Effector CD8-positive, alpha-beta T cell (primary cell): Measurements from ENCODE around the gene INHBB.

Source experiments
- DNase-seq: peaks from one replicate; lab custom pipeline; 2025; lab: John Stamatoyannopoulos, UW

Gene INHBB

DNA sequence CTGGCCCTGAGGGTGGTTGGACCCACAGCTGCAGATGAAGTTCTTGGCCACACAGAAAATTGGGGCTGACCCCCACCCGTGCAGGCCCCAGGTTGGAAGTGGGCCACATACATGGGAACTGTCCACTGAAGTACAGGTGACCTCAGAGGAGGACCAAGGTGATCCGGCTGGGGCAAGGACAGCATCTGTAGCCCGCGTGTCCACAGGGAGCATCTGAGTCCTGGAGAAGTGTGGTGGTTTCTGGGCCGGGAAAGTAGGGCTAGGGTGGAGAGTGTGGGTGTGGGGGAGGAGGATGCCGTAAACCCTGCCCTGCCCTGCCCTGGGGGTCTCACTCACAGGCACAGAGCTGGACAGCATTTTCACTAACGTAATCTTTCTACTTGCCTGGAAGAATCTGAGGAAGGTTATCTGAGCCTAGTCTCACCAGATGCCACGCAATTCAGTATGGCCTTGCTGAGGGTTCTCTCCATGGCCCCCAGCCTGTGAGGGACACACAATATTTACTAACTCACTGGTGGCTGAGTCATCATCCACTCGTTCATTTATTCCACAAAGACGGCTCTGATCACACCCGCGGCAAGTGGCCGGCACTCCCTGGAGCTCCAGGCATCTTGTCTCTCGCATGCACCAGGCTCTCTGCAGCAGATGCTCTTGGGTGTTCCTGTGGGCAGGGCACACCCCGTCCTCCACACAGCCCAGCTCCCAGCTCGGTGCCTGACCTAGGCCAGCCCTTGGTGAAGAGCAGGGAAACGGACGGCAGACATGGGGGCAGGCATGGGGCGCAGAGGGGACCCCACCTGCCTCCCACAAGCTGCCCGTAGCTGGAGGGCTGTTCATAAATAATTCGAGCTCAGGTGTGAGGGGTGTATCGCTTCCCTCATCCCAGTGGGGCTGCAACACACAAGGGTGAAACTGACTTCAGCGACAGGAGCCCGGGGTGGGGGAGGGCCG, 51.2 kb downstream of the INHBB start:
- DNase-seq: no peak

GRCh38 chr2:120398051-120398995, 52.4 kb downstream of the INHBB start:
- no peak for DNase-seq

GRCh38 chr2:120398996-120399888, 53.3 kb downstream of the INHBB start:
- no peak for DNase-seq

- DNase-seq: no peak
These were observed 53.9 kb downstream of the INHBB start for GRCh38 chr2:120399889-120400240.

GRCh38 chr2:120400551-120400950, 54.6 kb downstream of the INHBB start:
- no peak for DNase-seq
